ENCODE measurements around the gene BCAR1. TPM values are rescaled to one million over a fixed set of nuclear protein-coding genes. Genes with fewer than 3 reads are reported as not detected.

Gene BCAR1
- total and polyA plus RNA-seq, 2 of the 13 experiments (the other 11 are each of a cell fraction or from before 2014, with no cell fraction given) = 48.1 to 51.7 TPM

DNA sequence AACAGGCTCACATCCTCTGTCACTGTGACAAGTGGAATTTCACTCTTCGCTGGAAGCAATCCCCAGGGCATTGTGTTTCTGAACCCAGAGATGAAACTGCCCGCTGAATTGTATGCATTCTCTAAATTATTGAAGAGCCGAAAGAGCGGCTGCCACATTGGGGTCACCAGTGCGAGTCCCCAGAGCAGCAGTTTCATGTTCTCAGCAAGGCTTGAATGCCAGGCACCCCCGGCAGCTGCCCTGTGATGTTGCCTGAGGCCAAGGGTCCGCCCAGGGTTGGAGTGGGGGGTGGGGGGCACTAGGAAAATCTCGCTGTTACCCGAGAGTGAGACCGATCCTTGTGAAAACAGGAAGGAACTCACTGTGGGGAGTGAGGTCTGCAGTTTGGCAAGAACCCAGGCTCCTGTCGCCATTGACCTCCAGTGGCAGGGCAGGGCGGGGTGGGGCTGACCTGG lies 20.7 kb upstream of the BCAR1 start (continued):
- peak; percentile 53; the same call in 1 of the 2 replicates for TF ChIP-seq ZNF687 (CRISPR knock-in tag; IDR thresholded peaks at IDR 0.05)
- TF ChIP-seq ETV6 (CRISPR knock-in tag; conservative IDR thresholded peaks at IDR 0.05) = 0 out of 2 replicates have a peak, but pooled peaks have one; percentile 41
- TF ChIP-seq ZBTB7B (CRISPR knock-in tag; IDR thresholded peaks at IDR 0.05) = 0 out of 2 replicates have a peak, but pooled peaks have one; percentile 11
- no peak for TF ChIP-seq ZNF3 (CRISPR knock-in tag; IDR thresholded peaks at IDR 0.05)
- TF ChIP-seq DPF2 (CRISPR knock-in tag; IDR thresholded peaks at IDR 0.05; ENCODE audit: borderline replicate concordance, low read depth) = 0 out of 2 replicates have a peak, but pooled peaks have one; percentile 12
- TF ChIP-seq SP5 (CRISPR knock-in tag; IDR thresholded peaks at IDR 0.05; ENCODE audit: borderline replicate concordance, low read depth) = 0 out of 2 replicates have a peak, but pooled peaks have one; percentile 5
- TF ChIP-seq ZNF281 (CRISPR knock-in tag; IDR thresholded peaks at IDR 0.05; ENCODE audit: borderline replicate concordance) = peak; percentile 27; the same call in 1 of the 2 replicates
- TF ChIP-seq, protein P1, sequence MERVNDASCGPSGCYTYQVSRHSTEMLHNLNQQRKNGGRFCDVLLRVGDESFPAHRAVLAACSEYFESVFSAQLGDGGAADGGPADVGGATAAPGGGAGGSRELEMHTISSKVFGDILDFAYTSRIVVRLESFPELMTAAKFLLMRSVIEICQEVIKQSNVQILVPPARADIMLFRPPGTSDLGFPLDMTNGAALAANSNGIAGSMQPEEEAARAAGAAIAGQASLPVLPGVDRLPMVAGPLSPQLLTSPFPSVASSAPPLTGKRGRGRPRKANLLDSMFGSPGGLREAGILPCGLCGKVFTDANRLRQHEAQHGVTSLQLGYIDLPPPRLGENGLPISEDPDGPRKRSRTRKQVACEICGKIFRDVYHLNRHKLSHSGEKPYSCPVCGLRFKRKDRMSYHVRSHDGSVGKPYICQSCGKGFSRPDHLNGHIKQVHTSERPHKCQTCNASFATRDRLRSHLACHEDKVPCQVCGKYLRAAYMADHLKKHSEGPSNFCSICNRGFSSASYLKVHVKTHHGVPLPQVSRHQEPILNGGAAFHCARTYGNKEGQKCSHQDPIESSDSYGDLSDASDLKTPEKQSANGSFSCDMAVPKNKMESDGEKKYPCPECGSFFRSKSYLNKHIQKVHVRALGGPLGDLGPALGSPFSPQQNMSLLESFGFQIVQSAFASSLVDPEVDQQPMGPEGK (CRISPR knock-in tag; IDR thresholded peaks at IDR 0.05) = peak; percentile 65

All from HepG2 (cell line).